Measurements from ENCODE around the gene FAM241B.
A peak's percentile ranks its signal among the peaks of the same experiment; 100 is the strongest.

FAM241B gene, protein sequence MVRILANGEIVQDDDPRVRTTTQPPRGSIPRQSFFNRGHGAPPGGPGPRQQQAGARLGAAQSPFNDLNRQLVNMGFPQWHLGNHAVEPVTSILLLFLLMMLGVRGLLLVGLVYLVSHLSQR

GRCh38 chr10:69629897-69630650 is at the start of gene FAM241B:
FAM241B (plus strand) TSS chr10:69630247; CDS start chr10:69631744, 1,497 bp downstream.
- peak; percentile 100 for TF ChIP-seq CTCF (IDR thresholded peaks at IDR 0.05)
- no peaks in the 10 kb centered on the region for H3K27me3 ChIP-seq (ENCODE audit: control insufficient read depth, insufficient read depth, low read length)
- H3K9me3 ChIP-seq (ENCODE audit: control insufficient read depth, low read length), result no peaks in the 10 kb centered on the region
- no peaks in the 10 kb centered on the region for H3K36me3 ChIP-seq (ENCODE audit: control insufficient read depth, insufficient read depth, low read length)
- H3K4me2 ChIP-seq (ENCODE audit: low read length), result peak within 1 kb of the TSS; percentile 84
- H3K27ac ChIP-seq, result no peak within 1 kb of the TSS
- no peaks in the 10 kb centered on the region for H3K79me2 ChIP-seq
- peak within 1 kb of the TSS; percentile 24 for H3K4me3 ChIP-seq (ENCODE audit: low read depth, low read length)
- peak within 1 kb of the TSS; percentile 84 for H2AFZ ChIP-seq
- H3K4me1 ChIP-seq, result peaks cover 7% of the 10 kb centered on the region
- H3K9ac ChIP-seq, result no peak within 1 kb of the TSS

- Histone ChIP-seq H3K9ac (no peak overlapping the region), H3K4me2 (ENCODE audit: low read length) (no peak overlapping the region), H3K79me2 (no peaks in the 10 kb centered on the region), H3K4me1 (no peaks in the 10 kb centered on the region), H2AFZ (no peak overlapping the region), H3K4me3 (ENCODE audit: low read depth, low read length) (no peak overlapping the region), H3K27me3 (ENCODE audit: control insufficient read depth, insufficient read depth, low read length) (no peaks in the 10 kb centered on the region), H3K27ac (no peak overlapping the region), H3K36me3 (ENCODE audit: control insufficient read depth, insufficient read depth, low read length) (no peaks in the 10 kb centered on the region), H3K9me3 (ENCODE audit: control insufficient read depth, low read length) (no peaks in the 10 kb centered on the region)
- no peak for TF ChIP-seq CTCF (IDR thresholded peaks at IDR 0.05)
Observed at GRCh38 chr10:69580435-69580834, 49.6 kb upstream of the FAM241B start.

DNA sequence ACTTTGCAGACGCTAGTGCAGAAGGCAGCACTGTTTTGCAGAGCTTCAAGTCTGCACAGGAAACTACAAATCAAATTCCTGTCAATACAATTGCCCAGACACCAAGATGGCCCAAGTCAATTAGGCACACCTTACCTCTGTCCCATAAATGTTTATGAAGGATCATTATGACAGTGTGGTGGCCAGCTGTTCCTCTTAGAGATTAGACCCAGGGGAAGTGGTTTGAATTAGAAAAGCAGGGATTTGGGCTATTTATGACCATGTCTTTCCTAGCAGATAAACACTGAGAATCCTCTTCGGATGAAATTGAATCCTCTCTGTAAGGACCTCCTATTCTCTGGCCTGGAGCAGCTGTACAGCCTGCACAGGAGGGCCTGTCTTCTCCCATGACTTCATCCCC is 46.9 kb upstream of the FAM241B start:
- Histone ChIP-seq H3K9me3 (ENCODE audit: control insufficient read depth, low read length) (no peaks in the 10 kb centered on the region), H2AFZ (no peak overlapping the region), H3K4me2 (ENCODE audit: low read length) (no peak overlapping the region), H3K27me3 (ENCODE audit: control insufficient read depth, insufficient read depth, low read length) (no peaks in the 10 kb centered on the region), H3K4me3 (ENCODE audit: low read depth, low read length) (no peak overlapping the region), H3K79me2 (no peaks in the 10 kb centered on the region), H3K36me3 (ENCODE audit: control insufficient read depth, insufficient read depth, low read length) (no peaks in the 10 kb centered on the region), H3K9ac (no peak overlapping the region), H3K4me1 (no peaks in the 10 kb centered on the region), H3K27ac (no peak overlapping the region)
- no peak for TF ChIP-seq CTCF (IDR thresholded peaks at IDR 0.05)

DNA sequence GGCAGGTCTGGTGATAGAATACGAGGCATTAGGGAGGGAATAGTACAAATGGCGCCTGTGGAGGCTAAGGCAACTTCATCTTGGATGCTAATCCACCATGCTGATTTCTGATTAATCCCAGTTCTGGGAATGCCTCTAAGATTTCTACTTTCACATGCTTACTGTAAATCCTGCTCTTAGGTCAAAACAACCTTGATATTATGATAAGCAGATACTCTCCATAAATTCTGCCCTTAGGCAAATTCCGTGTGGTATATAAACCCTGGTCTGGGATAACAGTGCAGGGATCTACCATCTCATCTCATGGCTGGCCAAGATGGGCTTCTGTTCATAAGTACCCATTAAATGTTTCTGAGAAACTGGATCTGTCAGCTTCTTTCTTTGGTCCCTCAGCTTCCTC is 45.4 kb upstream of the FAM241B start:
- H3K4me3 ChIP-seq (ENCODE audit: low read depth, low read length), result no peak overlapping the region
- H3K36me3 ChIP-seq (ENCODE audit: control insufficient read depth, insufficient read depth, low read length), result no peaks in the 10 kb centered on the region
- no peak overlapping the region for H3K27ac ChIP-seq
- H2AFZ ChIP-seq, result no peak overlapping the region
- no peaks in the 10 kb centered on the region for H3K79me2 ChIP-seq
- no peak overlapping the region for H3K4me2 ChIP-seq (ENCODE audit: low read length)
- no peaks in the 10 kb centered on the region for H3K4me1 ChIP-seq
- H3K9ac ChIP-seq, result no peak overlapping the region
- no peaks in the 10 kb centered on the region for H3K9me3 ChIP-seq (ENCODE audit: control insufficient read depth, low read length)
- no peak for TF ChIP-seq CTCF (IDR thresholded peaks at IDR 0.05)
- H3K27me3 ChIP-seq (ENCODE audit: control insufficient read depth, insufficient read depth, low read length), result no peaks in the 10 kb centered on the region

DNA sequence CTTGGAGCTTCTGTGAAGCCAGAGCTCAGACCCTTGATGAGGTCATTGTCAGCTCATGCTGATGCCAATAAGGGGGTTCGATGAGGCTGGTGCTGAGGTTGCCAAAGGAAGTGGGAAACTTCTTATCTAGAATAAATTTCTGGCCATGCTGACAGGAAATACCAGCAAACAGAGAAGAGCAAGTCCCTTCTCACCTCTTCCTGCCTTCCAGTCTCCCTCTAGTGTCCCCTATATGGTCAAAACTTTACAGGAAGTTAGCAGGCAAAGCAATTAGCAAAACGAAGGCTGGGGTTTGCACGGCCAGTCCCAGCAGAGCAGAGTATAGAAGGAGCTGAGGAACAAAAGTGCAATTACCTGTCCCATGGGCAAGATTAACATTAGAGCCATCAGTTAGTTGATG is 41.7 kb upstream of the FAM241B start:
- H3K27ac ChIP-seq, result no peak overlapping the region
- no peak overlapping the region for H3K9ac ChIP-seq
- no peaks in the 10 kb centered on the region for H3K9me3 ChIP-seq (ENCODE audit: control insufficient read depth, low read length)
- no peaks in the 10 kb centered on the region for H3K4me1 ChIP-seq
- H3K36me3 ChIP-seq (ENCODE audit: control insufficient read depth, insufficient read depth, low read length), result no peaks in the 10 kb centered on the region
- no peak for TF ChIP-seq CTCF (IDR thresholded peaks at IDR 0.05)
- H3K79me2 ChIP-seq, result no peaks in the 10 kb centered on the region
- no peak overlapping the region for H3K4me2 ChIP-seq (ENCODE audit: low read length)
- no peaks in the 10 kb centered on the region for H3K27me3 ChIP-seq (ENCODE audit: control insufficient read depth, insufficient read depth, low read length)
- H3K4me3 ChIP-seq (ENCODE audit: low read depth, low read length), result no peak overlapping the region
- H2AFZ ChIP-seq, result no peak overlapping the region
